Epithelial cell of esophagus (primary cell): ENCODE results near the gene CIC.

Experiments used
- DNase-seq: peaks from one replicate; pipeline ENCODE4 v3.0.0; 2010; ENCODE audit warnings: low read depth
- H3K4me3 ChIP-seq: 2 replicates; pipeline ENCODE4 v1.5.1; 2011; ENCODE audit warnings: mild to moderate bottlenecking, low read length, control low read depth
- TF ChIP-seq, protein P1 (sequence below): IDR thresholded peaks from 2 replicates; pipeline ENCODE4 v1.5.1; 2011; ENCODE audit warnings: low read depth, mild to moderate bottlenecking, low read length, control low read depth, inconsistent platforms; ENCODE audit not compliant: insufficient read depth; ENCODE audit errors: missing control alignments

Gene CIC

GRCh38 chr19:42312370-42312769 lies 43.3 kb downstream of the CIC start:
- no peak overlapping the region for H3K4me3 ChIP-seq
- TF ChIP-seq, protein P1, sequence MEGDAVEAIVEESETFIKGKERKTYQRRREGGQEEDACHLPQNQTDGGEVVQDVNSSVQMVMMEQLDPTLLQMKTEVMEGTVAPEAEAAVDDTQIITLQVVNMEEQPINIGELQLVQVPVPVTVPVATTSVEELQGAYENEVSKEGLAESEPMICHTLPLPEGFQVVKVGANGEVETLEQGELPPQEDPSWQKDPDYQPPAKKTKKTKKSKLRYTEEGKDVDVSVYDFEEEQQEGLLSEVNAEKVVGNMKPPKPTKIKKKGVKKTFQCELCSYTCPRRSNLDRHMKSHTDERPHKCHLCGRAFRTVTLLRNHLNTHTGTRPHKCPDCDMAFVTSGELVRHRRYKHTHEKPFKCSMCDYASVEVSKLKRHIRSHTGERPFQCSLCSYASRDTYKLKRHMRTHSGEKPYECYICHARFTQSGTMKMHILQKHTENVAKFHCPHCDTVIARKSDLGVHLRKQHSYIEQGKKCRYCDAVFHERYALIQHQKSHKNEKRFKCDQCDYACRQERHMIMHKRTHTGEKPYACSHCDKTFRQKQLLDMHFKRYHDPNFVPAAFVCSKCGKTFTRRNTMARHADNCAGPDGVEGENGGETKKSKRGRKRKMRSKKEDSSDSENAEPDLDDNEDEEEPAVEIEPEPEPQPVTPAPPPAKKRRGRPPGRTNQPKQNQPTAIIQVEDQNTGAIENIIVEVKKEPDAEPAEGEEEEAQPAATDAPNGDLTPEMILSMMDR: no peak
- no peak for DNase-seq

GRCh38 chr19:42313096-42313839 lies 44.2 kb downstream of the CIC start, which contains the start of gene TMEM145:
Gene TMEM145 (plus strand): TSS chr19:42313309. CDS start chr19:42313377, 68 bp downstream.
- DNase-seq: peak; percentile 59
- TF ChIP-seq, protein P1: no peak
- H3K4me3 ChIP-seq: peak within 1 kb of the TSS; percentile 8

- no peak overlapping the region for H3K4me3 ChIP-seq
- DNase-seq: no peak
- TF ChIP-seq, protein P1: peak; percentile 19
Measured at GRCh38 chr19:42313840-42314755, 45.0 kb downstream of the CIC start.

DNA sequence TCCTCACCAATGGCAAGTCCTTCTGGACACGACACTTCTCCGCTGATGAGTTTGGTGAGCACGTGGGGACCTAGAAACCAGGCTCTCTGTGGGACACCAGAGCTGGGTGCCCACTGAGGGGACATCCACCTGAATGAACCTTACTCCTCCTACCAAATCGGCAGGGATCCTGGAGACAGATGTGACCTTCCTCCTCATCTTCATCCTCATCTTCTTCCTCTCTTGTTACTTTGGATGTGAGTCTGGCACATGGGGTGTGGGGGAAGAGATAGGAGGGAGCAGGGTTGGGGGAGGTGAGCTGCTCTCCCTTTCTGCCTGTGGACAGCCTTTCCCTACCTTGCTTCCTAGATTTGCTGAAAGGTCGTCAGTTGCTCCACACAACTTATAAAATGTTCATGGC lies 46.0 kb downstream of the CIC start:
- TF ChIP-seq, protein P1: no peak
- no peak overlapping the region for H3K4me3 ChIP-seq

GRCh38 chr19:42316223-42317211 lies 47.5 kb downstream of the CIC start:
- TF ChIP-seq, protein P1: no peak
- no peak for DNase-seq
- H3K4me3 ChIP-seq: no peak overlapping the region

More for the DNA sequence above, 46.0 kb downstream of the CIC start:
- DNase-seq: no peak

- H3K4me3 ChIP-seq: no peak overlapping the region
- TF ChIP-seq, protein P1: no peak
- no peak for DNase-seq
Measured at GRCh38 chr19:42317535-42317934, 48.5 kb downstream of the CIC start.
